GM18517 (cell line): ENCODE results near the gene FAM117A.
"Not testable (repeated sequence)": the region's sequence is repeated elsewhere in the genome, so short reads cannot be mapped to it uniquely, and the experiment has no call there.

Experiments used
- ATAC-seq: cut with Tn5 transposase; IDR thresholded peaks from one replicate; pipeline ENCODE4 v1.9.1; 2021; ENCODE audit warnings: mild to moderate bottlenecking, moderate library complexity; ENCODE audit not compliant: unreplicated experiment

FAM117A gene

GRCh38 chr17:49681106-49681979 lies 82.6 kb downstream of the FAM117A start:
- no peak for ATAC-seq

- ATAC-seq, result no peak
Observed at GRCh38 chr17:49680314-49680713, 83.6 kb downstream of the FAM117A start.

GRCh38 chr17:49677933-49678847 lies 85.7 kb downstream of the FAM117A start, which contains the start of gene SPOP:
Gene SPOP (minus strand): TSS chr17:49678097. CDS start chr17:49622810, 55,287 bp downstream.
- ATAC-seq, result peak; percentile 71

- no peak for ATAC-seq
Observed at GRCh38 chr17:49677134-49677932, 86.6 kb downstream of the FAM117A start.

GRCh38 chr17:49676276-49676868 lies 87.6 kb downstream of the FAM117A start:
- peak; percentile 71 for ATAC-seq

GRCh38 chr17:49674507-49674906 lies 89.4 kb downstream of the FAM117A start:
- ATAC-seq, result no peak

GRCh38 chr17:49673679-49674078 lies 90.3 kb downstream of the FAM117A start:
- not testable (repeated sequence) for ATAC-seq

- no peak for ATAC-seq
Observed at GRCh38 chr17:49670641-49671040, 93.3 kb downstream of the FAM117A start.

GRCh38 chr17:49670002-49670401 lies 93.9 kb downstream of the FAM117A start:
- ATAC-seq, result no peak

GRCh38 chr17:49667854-49668253 lies 96.1 kb downstream of the FAM117A start:
- ATAC-seq, result no peak

- ATAC-seq, result no peak
Observed at GRCh38 chr17:49664706-49665211, 99.2 kb downstream of the FAM117A start.
